ENCODE results near the gene FAP.

FAP gene

DNA sequence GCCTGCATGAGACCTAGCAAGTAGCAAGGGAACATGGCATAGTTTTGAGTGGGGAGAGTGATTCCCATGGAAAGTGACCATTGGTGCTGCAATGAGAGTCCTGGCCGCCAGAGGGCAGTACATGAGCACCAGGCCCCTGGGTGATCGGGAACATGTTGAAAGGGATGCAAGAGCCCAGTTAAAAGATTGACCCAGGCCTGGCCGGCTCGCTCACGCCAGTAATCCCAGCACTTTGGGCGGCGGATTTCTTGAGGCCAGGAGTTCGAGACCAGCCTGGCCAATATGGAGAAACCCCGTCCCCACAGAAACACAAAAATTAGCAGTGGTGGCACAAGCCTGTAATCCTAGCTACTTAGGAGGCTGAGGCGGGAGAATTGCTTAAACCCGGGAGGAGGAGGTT, 22.2 kb downstream of the FAP start:
- Histone ChIP-seq H3K4me3 (ENCODE audit: low read depth in 1 of 2, low read length in 2 of 2) (no peak overlapping the region), H3K27me3 (ENCODE audit: control insufficient read depth in 1 of 2, insufficient read depth in 2 of 2, low read length in 2 of 2) (no peaks in the 10 kb centered on the region), H3K27ac (ENCODE audit: low read depth, low read length) (no peak overlapping the region), H3K4me1 (ENCODE audit: control insufficient read depth in 1 of 2, insufficient read depth in 2 of 2, low read length in 2 of 2) (no peaks in the 10 kb centered on the region), H3K9ac (ENCODE audit: low read depth in 1 of 2, low read length in 2 of 2) (no peak overlapping the region), H3K9me3 (ENCODE audit: control insufficient read depth in 1 of 2, low read length in 2 of 2) (no peaks in the 10 kb centered on the region), H3K36me3 (ENCODE audit: control insufficient read depth in 1 of 2, insufficient read depth in 2 of 2, low read length in 2 of 2) (no peaks in the 10 kb centered on the region)

DNA sequence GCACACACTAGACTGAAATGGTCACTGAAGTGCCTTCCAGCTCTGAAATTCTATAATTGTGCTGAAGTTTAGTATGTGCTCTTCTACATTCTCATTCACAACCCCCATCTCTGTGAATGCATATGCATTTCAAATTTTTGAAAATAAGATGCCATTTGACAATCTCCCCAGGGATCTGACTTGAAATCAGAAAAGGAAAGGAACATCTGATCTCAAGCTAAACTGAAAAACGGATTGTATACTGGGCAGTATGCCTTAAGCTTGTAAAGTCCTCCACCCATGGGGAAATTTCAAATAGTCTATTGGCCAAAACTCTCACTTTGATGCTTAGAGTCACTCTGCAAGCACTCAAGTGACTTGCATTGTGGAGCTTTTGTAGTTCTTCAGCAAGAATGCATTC, 22.9 kb downstream of the FAP start:
- Histone ChIP-seq H3K27ac (ENCODE audit: low read depth, low read length) (no peak overlapping the region), H3K27me3 (ENCODE audit: control insufficient read depth in 1 of 2, insufficient read depth in 2 of 2, low read length in 2 of 2) (no peaks in the 10 kb centered on the region), H3K9me3 (ENCODE audit: control insufficient read depth in 1 of 2, low read length in 2 of 2) (no peaks in the 10 kb centered on the region), H3K4me1 (ENCODE audit: control insufficient read depth in 1 of 2, insufficient read depth in 2 of 2, low read length in 2 of 2) (no peaks in the 10 kb centered on the region), H3K4me3 (ENCODE audit: low read depth in 1 of 2, low read length in 2 of 2) (no peak overlapping the region), H3K36me3 (ENCODE audit: control insufficient read depth in 1 of 2, insufficient read depth in 2 of 2, low read length in 2 of 2) (no peaks in the 10 kb centered on the region), H3K9ac (ENCODE audit: low read depth in 1 of 2, low read length in 2 of 2) (no peak overlapping the region)

DNA sequence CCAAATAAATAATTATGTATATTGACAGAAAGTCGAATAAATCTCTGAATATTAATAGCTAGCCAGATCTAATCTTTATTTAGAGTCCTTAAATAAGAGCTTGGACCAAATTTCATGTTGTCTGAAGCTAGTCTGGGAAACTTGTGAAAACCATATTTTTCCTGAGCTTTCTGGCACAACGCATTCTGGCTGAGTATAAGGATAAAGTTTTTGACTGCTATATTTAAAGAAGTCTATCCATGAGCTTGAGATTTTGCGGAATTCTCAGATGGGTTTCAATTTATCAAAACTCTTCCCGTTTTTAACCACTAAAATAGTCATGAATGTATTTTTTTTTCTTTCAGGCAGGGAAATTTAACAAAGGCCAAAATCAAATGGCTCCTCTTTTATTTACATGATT, 23.8 kb downstream of the FAP start:
- Histone ChIP-seq H3K9ac (ENCODE audit: low read depth in 1 of 2, low read length in 2 of 2) (no peak overlapping the region), H3K36me3 (ENCODE audit: control insufficient read depth in 1 of 2, insufficient read depth in 2 of 2, low read length in 2 of 2) (no peaks in the 10 kb centered on the region), H3K27ac (ENCODE audit: low read depth, low read length) (no peak overlapping the region), H3K4me1 (ENCODE audit: control insufficient read depth in 1 of 2, insufficient read depth in 2 of 2, low read length in 2 of 2) (no peaks in the 10 kb centered on the region), H3K27me3 (ENCODE audit: control insufficient read depth in 1 of 2, insufficient read depth in 2 of 2, low read length in 2 of 2) (no peaks in the 10 kb centered on the region), H3K4me3 (ENCODE audit: low read depth in 1 of 2, low read length in 2 of 2) (no peak overlapping the region), H3K9me3 (ENCODE audit: control insufficient read depth in 1 of 2, low read length in 2 of 2) (no peaks in the 10 kb centered on the region)

DNA sequence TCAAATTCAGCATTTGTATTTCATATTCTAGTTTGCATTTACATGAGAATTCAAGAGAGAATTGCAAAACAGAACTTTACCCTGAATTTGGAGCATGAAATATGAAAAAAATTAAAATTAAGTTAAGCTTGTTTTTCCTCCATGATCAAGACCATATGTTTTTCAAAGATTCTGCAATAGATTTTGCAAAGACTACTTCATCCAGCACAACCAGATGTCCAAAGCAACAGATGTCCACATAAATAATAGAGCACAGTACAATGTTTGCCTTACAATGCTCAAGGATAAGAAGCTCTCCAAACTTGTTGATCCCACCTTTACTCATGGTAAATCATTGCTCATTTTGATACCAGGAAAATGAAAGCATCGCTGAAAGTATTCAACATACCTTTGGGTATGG, 25.6 kb downstream of the FAP start:
- no peak overlapping the region for H3K27ac ChIP-seq (ENCODE audit: low read depth, low read length)
- H3K9ac ChIP-seq (ENCODE audit: low read depth in 1 of 2, low read length in 2 of 2): no peak overlapping the region
- H3K27me3 ChIP-seq (ENCODE audit: control insufficient read depth in 1 of 2, insufficient read depth in 2 of 2, low read length in 2 of 2): no peaks in the 10 kb centered on the region
- H3K9me3 ChIP-seq (ENCODE audit: control insufficient read depth in 1 of 2, low read length in 2 of 2): no peaks in the 10 kb centered on the region
- H3K4me1 ChIP-seq (ENCODE audit: control insufficient read depth in 1 of 2, insufficient read depth in 2 of 2, low read length in 2 of 2): no peaks in the 10 kb centered on the region
- no peak overlapping the region for H3K4me3 ChIP-seq (ENCODE audit: low read depth in 1 of 2, low read length in 2 of 2)
- H3K36me3 ChIP-seq (ENCODE audit: control insufficient read depth in 1 of 2, insufficient read depth in 2 of 2, low read length in 2 of 2): no peaks in the 10 kb centered on the region

DNA sequence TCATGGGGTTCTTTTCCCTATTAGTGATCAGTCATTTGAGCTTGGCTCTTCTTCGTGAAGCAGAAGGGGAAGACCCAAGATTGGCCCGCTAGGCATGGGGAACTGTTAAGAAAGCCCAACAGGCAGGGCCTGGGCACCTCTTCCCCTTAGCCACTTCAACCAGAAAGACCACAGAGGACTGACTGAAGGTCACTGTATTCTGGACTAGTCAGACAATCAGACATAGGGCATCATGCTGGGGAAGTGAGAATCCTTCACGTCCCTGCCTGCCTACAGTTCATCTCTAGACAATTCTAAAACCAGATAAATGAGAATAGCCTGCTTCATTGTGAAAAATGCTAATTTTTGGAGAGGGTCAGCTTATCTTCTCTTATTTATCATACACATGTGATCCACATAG, 28.1 kb downstream of the FAP start:
- no peaks in the 10 kb centered on the region for H3K9me3 ChIP-seq (ENCODE audit: control insufficient read depth in 1 of 2, low read length in 2 of 2)
- no peak overlapping the region for H3K4me3 ChIP-seq (ENCODE audit: low read depth in 1 of 2, low read length in 2 of 2)
- no peaks in the 10 kb centered on the region for H3K36me3 ChIP-seq (ENCODE audit: control insufficient read depth in 1 of 2, insufficient read depth in 2 of 2, low read length in 2 of 2)
- H3K9ac ChIP-seq (ENCODE audit: low read depth in 1 of 2, low read length in 2 of 2): no peak overlapping the region
- no peak overlapping the region for H3K27ac ChIP-seq (ENCODE audit: low read depth, low read length)
- H3K4me1 ChIP-seq (ENCODE audit: control insufficient read depth in 1 of 2, insufficient read depth in 2 of 2, low read length in 2 of 2): no peaks in the 10 kb centered on the region
- no peaks in the 10 kb centered on the region for H3K27me3 ChIP-seq (ENCODE audit: control insufficient read depth in 1 of 2, insufficient read depth in 2 of 2, low read length in 2 of 2)

DNA sequence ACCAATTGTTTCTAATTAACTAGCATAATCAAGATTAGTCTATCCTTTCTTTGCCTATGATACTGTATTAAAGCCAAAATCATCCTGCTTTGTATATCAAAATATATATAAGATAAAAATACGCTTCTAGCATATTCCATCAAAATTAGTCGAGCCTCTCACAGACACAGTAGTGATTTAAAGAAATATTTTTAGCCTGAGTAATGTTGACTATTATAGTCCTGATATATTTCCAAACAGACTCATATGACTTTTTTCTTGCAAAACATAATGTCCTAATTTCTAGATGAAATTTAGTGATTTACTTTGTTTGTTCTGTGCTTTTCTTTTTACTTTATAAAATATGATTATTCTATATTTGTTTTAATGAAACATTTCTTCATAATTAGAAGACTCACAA, 30.9 kb downstream of the FAP start:
- Histone ChIP-seq H3K27ac (ENCODE audit: low read depth, low read length) (no peak overlapping the region), H3K9ac (ENCODE audit: low read depth in 1 of 2, low read length in 2 of 2) (no peak overlapping the region), H3K4me3 (ENCODE audit: low read depth in 1 of 2, low read length in 2 of 2) (no peak overlapping the region), H3K4me1 (ENCODE audit: control insufficient read depth in 1 of 2, insufficient read depth in 2 of 2, low read length in 2 of 2) (no peaks in the 10 kb centered on the region), H3K9me3 (ENCODE audit: control insufficient read depth in 1 of 2, low read length in 2 of 2) (no peaks in the 10 kb centered on the region), H3K27me3 (ENCODE audit: control insufficient read depth in 1 of 2, insufficient read depth in 2 of 2, low read length in 2 of 2) (no peaks in the 10 kb centered on the region), H3K36me3 (ENCODE audit: control insufficient read depth in 1 of 2, insufficient read depth in 2 of 2, low read length in 2 of 2) (no peaks in the 10 kb centered on the region)

DNA sequence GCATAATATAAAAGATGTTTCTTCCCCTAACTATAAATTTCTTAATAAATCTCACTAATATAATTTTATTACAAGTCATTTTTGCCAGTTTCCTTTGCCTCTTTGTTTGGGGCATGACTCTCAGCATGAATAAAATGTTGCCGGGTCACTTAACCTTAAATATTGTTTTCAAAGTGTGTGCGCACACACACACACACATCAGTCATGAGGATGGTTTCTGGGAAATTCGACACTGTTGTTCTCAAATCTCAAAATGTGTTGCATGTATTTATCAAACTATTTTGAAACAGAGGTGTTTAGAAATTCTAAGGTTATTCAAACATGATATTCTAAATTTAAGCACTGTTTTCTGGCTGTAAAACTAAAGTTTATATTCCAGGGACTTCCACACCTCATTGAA, 31.5 kb downstream of the FAP start:
- Histone ChIP-seq H3K27ac (ENCODE audit: low read depth, low read length) (no peak overlapping the region), H3K27me3 (ENCODE audit: control insufficient read depth in 1 of 2, insufficient read depth in 2 of 2, low read length in 2 of 2) (no peaks in the 10 kb centered on the region), H3K9me3 (ENCODE audit: control insufficient read depth in 1 of 2, low read length in 2 of 2) (no peaks in the 10 kb centered on the region), H3K4me3 (ENCODE audit: low read depth in 1 of 2, low read length in 2 of 2) (no peak overlapping the region), H3K9ac (ENCODE audit: low read depth in 1 of 2, low read length in 2 of 2) (no peak overlapping the region), H3K36me3 (ENCODE audit: control insufficient read depth in 1 of 2, insufficient read depth in 2 of 2, low read length in 2 of 2) (no peaks in the 10 kb centered on the region), H3K4me1 (ENCODE audit: control insufficient read depth in 1 of 2, insufficient read depth in 2 of 2, low read length in 2 of 2) (no peaks in the 10 kb centered on the region)

DNA sequence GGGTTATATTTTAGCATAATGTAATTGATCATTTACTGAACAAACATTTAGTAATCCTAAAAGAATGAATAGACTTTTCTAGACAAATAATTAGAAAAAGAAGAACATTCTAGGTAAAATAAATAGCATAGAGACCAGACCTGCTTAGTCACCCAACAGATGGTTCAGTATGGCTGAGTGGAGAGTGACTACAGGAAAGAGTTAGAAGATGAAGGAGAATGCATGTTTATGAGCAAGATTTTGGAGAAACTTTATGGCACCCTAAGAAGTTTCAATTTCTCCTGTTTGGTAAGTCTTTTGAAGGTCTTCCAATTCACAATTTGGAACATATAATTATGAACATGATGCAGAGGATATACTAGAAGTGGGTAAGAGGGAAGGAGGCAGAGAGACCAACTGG, 32.9 kb downstream of the FAP start:
- H3K4me3 ChIP-seq (ENCODE audit: low read depth in 1 of 2, low read length in 2 of 2): no peak overlapping the region
- no peak overlapping the region for H3K9ac ChIP-seq (ENCODE audit: low read depth in 1 of 2, low read length in 2 of 2)
- H3K27me3 ChIP-seq (ENCODE audit: control insufficient read depth in 1 of 2, insufficient read depth in 2 of 2, low read length in 2 of 2): no peaks in the 10 kb centered on the region
- H3K36me3 ChIP-seq (ENCODE audit: control insufficient read depth in 1 of 2, insufficient read depth in 2 of 2, low read length in 2 of 2): no peaks in the 10 kb centered on the region
- no peak overlapping the region for H3K27ac ChIP-seq (ENCODE audit: low read depth, low read length)
- H3K9me3 ChIP-seq (ENCODE audit: control insufficient read depth in 1 of 2, low read length in 2 of 2): no peaks in the 10 kb centered on the region
- no peaks in the 10 kb centered on the region for H3K4me1 ChIP-seq (ENCODE audit: control insufficient read depth in 1 of 2, insufficient read depth in 2 of 2, low read length in 2 of 2)

DNA sequence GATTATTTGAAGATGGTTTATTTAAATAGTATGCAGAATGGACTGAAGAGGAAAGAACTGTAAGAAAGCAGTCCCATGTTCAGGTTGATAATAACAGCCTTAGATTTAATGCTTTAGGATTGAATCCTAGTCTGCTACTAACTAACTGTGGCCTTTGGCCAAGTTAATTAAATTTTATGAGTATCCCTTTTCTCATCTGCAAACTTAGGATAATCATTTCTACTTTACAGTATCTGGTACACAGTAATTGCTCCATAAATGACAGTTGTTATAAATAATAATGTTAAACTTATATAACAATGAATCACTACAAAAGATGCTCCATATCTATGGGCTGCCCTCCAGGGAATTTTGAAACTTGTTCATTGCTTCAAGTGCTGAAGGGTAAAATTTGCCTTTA, 41.0 kb downstream of the FAP start:
- H3K36me3 ChIP-seq (ENCODE audit: control insufficient read depth in 1 of 2, insufficient read depth in 2 of 2, low read length in 2 of 2): no peaks in the 10 kb centered on the region
- peaks cover 11 to 16% of the 10 kb centered on the region in 2 donors for H3K4me1 ChIP-seq (ENCODE audit: control insufficient read depth in 1 of 2, insufficient read depth in 2 of 2, low read length in 2 of 2)
- H3K9ac ChIP-seq (ENCODE audit: low read depth in 1 of 2, low read length in 2 of 2): no peak overlapping the region
- no peaks in the 10 kb centered on the region for H3K27me3 ChIP-seq (ENCODE audit: control insufficient read depth in 1 of 2, insufficient read depth in 2 of 2, low read length in 2 of 2)
- no peak overlapping the region for H3K27ac ChIP-seq (ENCODE audit: low read depth, low read length)
- no peak overlapping the region for H3K4me3 ChIP-seq (ENCODE audit: low read depth in 1 of 2, low read length in 2 of 2)
- H3K9me3 ChIP-seq (ENCODE audit: control insufficient read depth in 1 of 2, low read length in 2 of 2): no peaks in the 10 kb centered on the region

DNA sequence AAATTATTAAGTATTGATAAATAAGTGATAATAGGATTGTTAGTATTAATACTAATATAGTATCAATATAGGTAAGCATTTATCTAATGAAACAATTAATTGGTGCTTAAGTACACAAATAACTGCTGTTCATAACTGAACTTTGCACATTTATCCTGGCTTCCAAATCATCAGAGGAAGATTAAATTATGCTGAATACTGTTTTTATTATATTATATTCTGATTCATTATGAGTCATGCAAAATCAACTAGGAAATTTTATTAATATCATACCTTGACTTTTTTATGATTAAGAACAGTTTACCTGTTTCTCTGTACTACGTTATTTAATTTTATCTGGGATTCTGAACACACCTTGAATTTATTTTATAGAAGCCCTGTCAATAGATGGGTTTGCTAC, 42.6 kb downstream of the FAP start:
- no peak overlapping the region for H3K4me3 ChIP-seq (ENCODE audit: low read depth in 1 of 2, low read length in 2 of 2)
- no peaks in the 10 kb centered on the region for H3K36me3 ChIP-seq (ENCODE audit: control insufficient read depth in 1 of 2, insufficient read depth in 2 of 2, low read length in 2 of 2)
- H3K27ac ChIP-seq (ENCODE audit: low read depth, low read length): no peak overlapping the region
- no peak overlapping the region for H3K9ac ChIP-seq (ENCODE audit: low read depth in 1 of 2, low read length in 2 of 2)
- H3K4me1 ChIP-seq (ENCODE audit: control insufficient read depth in 1 of 2, insufficient read depth in 2 of 2, low read length in 2 of 2): peaks cover 11 to 16% of the 10 kb centered on the region in 2 donors
- H3K27me3 ChIP-seq (ENCODE audit: control insufficient read depth in 1 of 2, insufficient read depth in 2 of 2, low read length in 2 of 2): no peaks in the 10 kb centered on the region
- H3K9me3 ChIP-seq (ENCODE audit: control insufficient read depth in 1 of 2, low read length in 2 of 2): no peaks in the 10 kb centered on the region

DNA sequence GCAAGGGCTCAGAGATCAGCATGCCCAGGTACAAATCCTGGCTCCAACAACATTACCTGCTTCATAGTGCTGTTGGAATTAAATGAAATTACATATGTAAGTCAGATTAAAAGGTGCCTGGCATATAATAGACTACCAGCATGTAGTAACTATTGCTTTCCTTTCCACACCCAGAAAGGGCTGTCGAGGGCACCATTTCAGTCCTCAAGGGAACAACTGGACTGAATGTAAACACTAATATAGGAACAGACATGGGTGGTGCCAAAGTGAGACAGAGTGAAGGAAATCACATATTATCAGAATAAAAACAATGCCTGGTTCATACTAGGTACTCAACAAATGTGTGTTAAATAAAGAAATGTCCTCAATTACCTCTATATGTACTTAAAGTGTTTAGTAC, 43.3 kb downstream of the FAP start:
- Histone ChIP-seq H3K36me3 (ENCODE audit: control insufficient read depth in 1 of 2, insufficient read depth in 2 of 2, low read length in 2 of 2) (no peaks in the 10 kb centered on the region), H3K9ac (ENCODE audit: low read depth in 1 of 2, low read length in 2 of 2) (no peak overlapping the region), H3K4me1 (ENCODE audit: control insufficient read depth in 1 of 2, insufficient read depth in 2 of 2, low read length in 2 of 2) (peaks cover 11 to 16% of the 10 kb centered on the region in 2 donors), H3K4me3 (ENCODE audit: low read depth in 1 of 2, low read length in 2 of 2) (no peak overlapping the region), H3K9me3 (ENCODE audit: control insufficient read depth in 1 of 2, low read length in 2 of 2) (no peaks in the 10 kb centered on the region), H3K27ac (ENCODE audit: low read depth, low read length) (no peak overlapping the region), H3K27me3 (ENCODE audit: control insufficient read depth in 1 of 2, insufficient read depth in 2 of 2, low read length in 2 of 2) (no peaks in the 10 kb centered on the region)

All from duodenal mucosa (tissue), 2 donors.